GM18861 (cell line): ENCODE measurements around the gene MINDY4.

ENCODE experiments used
- ATAC-seq: cut with Tn5 transposase; IDR thresholded peaks from one replicate; pipeline ENCODE4 v1.9.1; 2021; ENCODE audit not compliant: unreplicated experiment

The MINDY4 gene

GRCh38 chr7:30898411-30898810, 127.2 kb downstream of the MINDY4 start:
- ATAC-seq = no peak

GRCh38 chr7:30899066-30899465, 127.8 kb downstream of the MINDY4 start:
- no peak for ATAC-seq

GRCh38 chr7:30899630-30900029, 128.4 kb downstream of the MINDY4 start:
- no peak for ATAC-seq

- no peak for ATAC-seq
These were observed 128.8 kb downstream of the MINDY4 start for GRCh38 chr7:30900053-30900452.

GRCh38 chr7:30900803-30901362, 129.7 kb downstream of the MINDY4 start:
- no peak for ATAC-seq

- no peak for ATAC-seq
These were observed 130.6 kb downstream of the MINDY4 start for GRCh38 chr7:30901856-30902255.

GRCh38 chr7:30902466-30902865, 131.2 kb downstream of the MINDY4 start:
- no peak for ATAC-seq

GRCh38 chr7:30903146-30903545, 131.9 kb downstream of the MINDY4 start:
- no peak for ATAC-seq

GRCh38 chr7:30904561-30904960, 133.3 kb downstream of the MINDY4 start:
- ATAC-seq = no peak

- ATAC-seq = no peak
These were observed 134.1 kb downstream of the MINDY4 start for GRCh38 chr7:30905078-30906012.

- ATAC-seq = no peak
These were observed 134.8 kb downstream of the MINDY4 start for GRCh38 chr7:30906014-30906413.

- ATAC-seq = no peak
These were observed 135.5 kb downstream of the MINDY4 start for GRCh38 chr7:30906515-30907240.

- no peak for ATAC-seq
These were observed 136.5 kb downstream of the MINDY4 start for GRCh38 chr7:30907527-30908267.

- no peak for ATAC-seq
These were observed 137.5 kb downstream of the MINDY4 start for GRCh38 chr7:30908681-30909080.

GRCh38 chr7:30909431-30909830, 138.2 kb downstream of the MINDY4 start:
- no peak for ATAC-seq

GRCh38 chr7:30910411-30911073, 139.3 kb downstream of the MINDY4 start:
- ATAC-seq = no peak

- ATAC-seq = no peak
These were observed 139.9 kb downstream of the MINDY4 start for GRCh38 chr7:30911133-30911532.

- ATAC-seq = no peak
These were observed 140.3 kb downstream of the MINDY4 start, which contains the start of gene AQP1 for GRCh38 chr7:30911561-30911969. AQP1 (plus strand) TSS chr7:30911853; CDS start chr7:30911910, 57 bp downstream.

GRCh38 chr7:30912021-30912730, 141.0 kb downstream of the MINDY4 start:
- ATAC-seq = no peak

- no peak for ATAC-seq
These were observed 141.4 kb downstream of the MINDY4 start for GRCh38 chr7:30912731-30912985.
